A549 (cell line): Measurements from ENCODE around the gene MAN1C1. TPM values are rescaled to one million over a fixed set of nuclear protein-coding genes. Genes with fewer than 3 reads are reported as not detected.

Experiments used
- ATAC-seq, 2 experiments: fragments of 200-7000 bp in 1 of 2; fragments of >200 bp in 1 of 2; cut with Nextera tagmentation in 1 of 2; cut with Tn5 transposase in 1 of 2; 3 replicates each; pipeline versions ENCODE4 v1.8.0 to v1.9.1; 2018 to 2020; ENCODE audit warnings: mild to moderate bottlenecking in 1 of 2, moderate library complexity in 1 of 2
- CTCF ChIA-PET: fragments of 300-600 bp; sonication (Branson Sonifier 250); formaldehyde crosslinking; extraction: SDS; loops from one replicate; lab custom pipeline; 2021; ENCODE audit warnings: antibody characterized with exemption, inconsistent platforms; lab: Yijun Ruan, JAX
- POLR2A ChIA-PET: fragments of 350-600 bp; formaldehyde crosslinking; extraction: SDS; loops from one replicate; lab custom pipeline; 2021; ENCODE audit warnings: antibody characterized with exemption, inconsistent platforms; lab: Yijun Ruan, JAX
- DNase-seq, 2 experiments: peaks; one replicate each; pipeline versions ENCODE4 v3.0.0 to v3.0.0-alpha.2; 2011 to 2016; ENCODE audit warnings: low read depth in 1 of 2, low spot score in 1 of 2
- FAIRE-seq: peaks from 2 replicates; lab custom pipeline; 2011; peaks lifted over from hg19 to GRCh38; lab: Jason Lieb, UNC
- H3K27ac ChIP-seq, 2 experiments: fragments of >200 bp; sonication (Bioruptor Twin); formaldehyde crosslinking; 3 replicates each; pipeline ENCODE4 v1.5.1; 2016 to 2017
- H3K4me1 ChIP-seq: fragments of >200 bp; sonication (Bioruptor Twin); formaldehyde crosslinking; 3 replicates; pipeline ENCODE4 v1.6.1; 2016
- H3K4me2 ChIP-seq: fragments of >200 bp; sonication (Bioruptor Twin); formaldehyde crosslinking; 3 replicates; pipeline ENCODE4 v1.6.1; 2016
- H3K4me3 ChIP-seq: fragments of >200 bp; sonication (Bioruptor Twin); formaldehyde crosslinking; 3 replicates; pipeline ENCODE4 v1.5.1; 2016
- H3K9me3 ChIP-seq: fragments of >200 bp; sonication (Bioruptor Twin); formaldehyde crosslinking; 3 replicates; pipeline ENCODE4 v1.6.1; 2016
- CBX2 ChIP-seq: fragments of 200-600 bp; sonication (generic); IDR thresholded peaks from 2 replicates; pipeline ENCODE4 v1.6.1; 2016; ENCODE audit warnings: low read depth, mild to moderate bottlenecking, borderline replicate concordance
- CBX8 ChIP-seq: fragments of 200-600 bp; sonication (generic); IDR thresholded peaks from 2 replicates; pipeline ENCODE4 v1.6.1; 2016
- CEBPB ChIP-seq, 2 experiments: fragments of >200 bp in 1 of 2; sonication (Bioruptor Twin) in 1 of 2; formaldehyde crosslinking in 1 of 2; IDR thresholded peaks; 2 replicates each; pipeline ENCODE4 v1.6.1; 2012 to 2016
- CHD2 ChIP-seq: fragments of 150-350 bp; IDR thresholded peaks from 2 replicates; pipeline ENCODE4 v1.6.1; 2014; ENCODE audit warnings: low read length; ENCODE audit not compliant: partially characterized antibody
- CHD4 ChIP-seq: fragments of 200-600 bp; sonication (generic); IDR thresholded peaks from 2 replicates; pipeline ENCODE4 v1.6.1; 2016; ENCODE audit warnings: antibody characterized with exemption, mild to moderate bottlenecking, borderline replicate concordance
- FOXS1 ChIP-seq: fragments of 250-450 bp; sonication (Bioruptor Pico); IDR thresholded peaks from 2 replicates; pipeline ENCODE4 v1.5.0; 2020; ENCODE audit warnings: mild to moderate bottlenecking, moderate library complexity
- HDAC2 ChIP-seq: fragments of 200-600 bp; sonication (generic); IDR thresholded peaks from 2 replicates; pipeline ENCODE4 v1.6.1; 2016
- HEYL ChIP-seq: fragments of 250-450 bp; sonication (Bioruptor Pico); IDR thresholded peaks from 2 replicates; pipeline ENCODE4 v1.8.0; 2021; ENCODE audit warnings: mild to moderate bottlenecking, moderate library complexity
- HOXB13 ChIP-seq: fragments of 250-450 bp; sonication (Bioruptor Pico); IDR thresholded peaks from 2 replicates; pipeline ENCODE4 v1.5.0; 2020; ENCODE audit warnings: low read depth, mild to moderate bottlenecking, moderate library complexity
- JUNB ChIP-seq: fragments of >200 bp; sonication (Bioruptor Twin); formaldehyde crosslinking; IDR thresholded peaks from 2 replicates; pipeline ENCODE4 v1.6.1; 2016
- KDM5A ChIP-seq: fragments of 200-600 bp; sonication (generic); IDR thresholded peaks from 2 replicates; pipeline ENCODE4 v1.6.1; 2016; ENCODE audit warnings: antibody characterized with exemption, mild to moderate bottlenecking
- MAFK ChIP-seq: fragments of 450-650 bp; IDR thresholded peaks from 2 replicates; pipeline ENCODE4 v1.6.1; 2014; ENCODE audit not compliant: partially characterized antibody
- MAZ ChIP-seq: fragments of 150-350 bp; IDR thresholded peaks from 2 replicates; pipeline ENCODE4 v1.6.1; 2014; ENCODE audit warnings: antibody characterized with exemption, low read depth, low read length, borderline replicate concordance
- MYC ChIP-seq: IDR thresholded peaks from 2 replicates; pipeline ENCODE4 v1.6.1; 2012; ENCODE audit warnings: mild to moderate bottlenecking, inconsistent platforms, low read length, improper control_type of control experiment, borderline replicate concordance
- POLR2AphosphoS2 ChIP-seq: conservative IDR thresholded peaks from 2 replicates; pipeline ENCODE4 v1.6.1; 2012; ENCODE audit warnings: low read length, improper control_type of control experiment, inconsistent platforms
- RAD21 ChIP-seq, 2 experiments: fragments of >200 bp in 1 of 2; sonication (Bioruptor Twin) in 1 of 2; formaldehyde crosslinking in 1 of 2; IDR thresholded peaks in 1 of 2; conservative IDR thresholded peaks in 1 of 2; 2 replicates in 1 of 2; 3 replicates in 1 of 2; pipeline ENCODE4 v1.6.1; 2012 to 2018; ENCODE audit warnings: inconsistent platforms in 1 of 2
- RNF2 ChIP-seq: fragments of 200-600 bp; sonication (generic); IDR thresholded peaks from 2 replicates; pipeline ENCODE4 v1.6.1; 2016; ENCODE audit warnings: low read depth, mild to moderate bottlenecking, antibody characterized with exemption, moderate library complexity, borderline replicate concordance
- ZNF302 ChIP-seq: fragments of 250-450 bp; sonication (Bioruptor Pico); IDR thresholded peaks from 2 replicates; pipeline ENCODE4 v1.9.0; 2021; ENCODE audit warnings: inconsistent platforms, mild to moderate bottlenecking, moderate library complexity
- WGBS: methylation state at CpG from one replicate; pipeline ENCODE4 v1.1.6; 2017; ENCODE audit errors: missing lambda C conversion rate; 5-methylcytosine and 5-hydroxymethylcytosine counted together
- polyA plus RNA-seq, 4 experiments: library from polyadenylated mRNA; depleted of rRNA in 3 of 4; stranded (reverse); fragments of >200 nt; fragmentation: RNase III in 1 of 4; extraction: RNeasy Plus Mini Kit Qiagen cat#74134 plus additional on column Dnase treatment in 1 of 4; gene quantifications; 2 replicates in 3 of 4; 3 replicates in 1 of 4; pipeline ENCODE4 v1.2.3, GENCODE V29; 2011 to 2017
- TF ChIP-seq, protein P1 (sequence below): fragments of 450-650 bp; IDR thresholded peaks from 2 replicates; pipeline ENCODE4 v1.6.1; 2014; ENCODE audit warnings: antibody characterized with exemption
- TF ChIP-seq, protein P2 (sequence below): fragments of >200 bp; sonication (Bioruptor Twin); formaldehyde crosslinking; IDR thresholded peaks from 2 replicates; pipeline ENCODE4 v1.6.1; 2016
- TF ChIP-seq, protein P3 (sequence below): IDR thresholded peaks from 2 replicates; pipeline ENCODE4 v1.6.1; 2012; ENCODE audit warnings: low read depth, borderline replicate concordance
- TF ChIP-seq, protein P4 (sequence below): IDR thresholded peaks from 2 replicates; pipeline ENCODE4 v1.6.1; 2012

Gene MAN1C1
- polyA plus RNA-seq, 2 of the 4 experiments (the other 2 are of a cell fraction), result 0.22 to 0.27 TPM

DNA sequence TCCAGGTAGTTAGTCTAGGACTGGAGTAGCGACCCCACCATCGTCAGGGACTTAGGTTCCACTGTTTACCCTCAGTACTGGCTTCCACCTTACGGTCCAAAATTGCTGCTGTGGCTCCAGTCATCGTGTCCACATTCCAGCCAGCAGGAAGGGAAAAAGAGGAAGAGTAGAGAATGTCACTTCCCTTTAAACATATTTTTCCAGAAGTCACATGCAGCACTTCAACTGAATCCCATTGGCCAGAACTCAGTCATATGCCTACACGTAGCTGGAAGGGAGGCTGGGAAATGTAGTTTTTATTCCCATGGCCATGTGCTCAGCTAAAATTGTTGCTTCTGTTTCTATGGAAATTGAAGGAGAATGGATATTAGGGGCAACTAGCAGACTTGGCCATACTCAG, 99.3 kb downstream of the MAN1C1 start:
- DNase-seq, result no peak
- Histone ChIP-seq H3K4me3 (no peak overlapping the region), H3K4me2 (no peak overlapping the region)
- POLR2A ChIA-PET, result no interaction called here
- ATAC-seq, result no peak
- TF ChIP-seq, protein P1, sequence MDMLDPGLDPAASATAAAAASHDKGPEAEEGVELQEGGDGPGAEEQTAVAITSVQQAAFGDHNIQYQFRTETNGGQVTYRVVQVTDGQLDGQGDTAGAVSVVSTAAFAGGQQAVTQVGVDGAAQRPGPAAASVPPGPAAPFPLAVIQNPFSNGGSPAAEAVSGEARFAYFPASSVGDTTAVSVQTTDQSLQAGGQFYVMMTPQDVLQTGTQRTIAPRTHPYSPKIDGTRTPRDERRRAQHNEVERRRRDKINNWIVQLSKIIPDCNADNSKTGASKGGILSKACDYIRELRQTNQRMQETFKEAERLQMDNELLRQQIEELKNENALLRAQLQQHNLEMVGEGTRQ, result peak; percentile 72
- TF ChIP-seq CEBPB (IDR thresholded peaks at IDR 0.05) (no peak), CBX8 (no peak)
- TF ChIP-seq, all 56 proteins: peak for 1
- 69% methylated on average over 5 of the region's 5 CpGs for WGBS
- Histone ChIP-seq H3K27ac (no peak overlapping the region), H3K9me3 (no peaks in the 10 kb centered on the region), H3K4me1 (no peaks in the 10 kb centered on the region)
- CTCF ChIA-PET, result interaction anchor here (0.8 to 1.3 kb wide), 3 partner anchors 9 to 82 kb away, joined by 3 to 4 read pairs (median 3); no protein-coding TSS in a partner anchor
- no peak for FAIRE-seq

DNA sequence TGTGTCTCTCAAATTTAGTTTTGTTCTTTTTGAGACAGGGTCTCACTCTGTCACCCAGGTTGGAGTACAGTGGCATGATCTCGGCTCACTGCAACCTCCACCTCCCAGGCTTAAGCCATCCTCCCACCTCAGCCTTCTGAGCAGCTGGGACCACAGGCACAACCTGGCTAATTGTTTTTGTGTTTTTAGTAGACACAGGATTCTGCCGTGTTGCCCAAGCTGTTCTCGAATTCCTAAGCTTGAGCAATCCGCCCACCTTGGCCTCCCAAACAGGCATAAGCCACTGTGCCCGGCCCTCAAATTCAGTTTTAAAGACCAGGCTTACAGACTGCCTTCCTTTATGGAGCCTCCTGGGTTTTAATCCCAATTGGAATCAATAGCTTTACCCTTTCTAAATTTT, 99.7 kb downstream of the MAN1C1 start:
- DNase-seq (no peak), ATAC-seq (no peak), FAIRE-seq (no peak)
- no peaks in the 10 kb centered on the region for H3K4me1 ChIP-seq
- H3K4me2 ChIP-seq, result no peak overlapping the region
- TF ChIP-seq KDM5A (no peak), RAD21 (conservative IDR thresholded peaks at IDR 0.05 in 1 of 2, IDR thresholded peaks at IDR 0.05 in 1 of 2) (no peak), CHD4 (no peak), RNF2 (no peak), HDAC2 (no peak), HOXB13 (CRISPR knock-in tag) (no peak), JUNB (no peak), MYC (no peak), FOXS1 (CRISPR knock-in tag) (no peak), MAZ (no peak), ZNF302 (no peak), MAFK (no peak), CBX2 (no peak), HEYL (CRISPR knock-in tag) (no peak)
- TF ChIP-seq, protein P1, result no peak
- TF ChIP-seq, protein P2, sequence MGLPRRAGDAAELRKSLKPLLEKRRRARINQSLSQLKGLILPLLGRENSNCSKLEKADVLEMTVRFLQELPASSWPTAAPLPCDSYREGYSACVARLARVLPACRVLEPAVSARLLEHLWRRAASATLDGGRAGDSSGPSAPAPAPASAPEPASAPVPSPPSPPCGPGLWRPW, result no peak
- TF ChIP-seq, protein P3, sequence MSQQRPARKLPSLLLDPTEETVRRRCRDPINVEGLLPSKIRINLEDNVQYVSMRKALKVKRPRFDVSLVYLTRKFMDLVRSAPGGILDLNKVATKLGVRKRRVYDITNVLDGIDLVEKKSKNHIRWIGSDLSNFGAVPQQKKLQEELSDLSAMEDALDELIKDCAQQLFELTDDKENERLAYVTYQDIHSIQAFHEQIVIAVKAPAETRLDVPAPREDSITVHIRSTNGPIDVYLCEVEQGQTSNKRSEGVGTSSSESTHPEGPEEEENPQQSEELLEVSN, result no peak
- no peak overlapping the region for H3K27ac ChIP-seq
- no peaks in the 10 kb centered on the region for H3K9me3 ChIP-seq
- ChIA-PET CTCF (interaction anchor here (0.8 to 1.2 kb wide), 3 partner anchors 9 to 65 kb away, joined by 3 read pairs; no protein-coding TSS in a partner anchor), POLR2A (no interaction called here)
- 71% methylated on average over 5 of the region's 5 CpGs for WGBS
- H3K4me3 ChIP-seq, result no peak overlapping the region

DNA sequence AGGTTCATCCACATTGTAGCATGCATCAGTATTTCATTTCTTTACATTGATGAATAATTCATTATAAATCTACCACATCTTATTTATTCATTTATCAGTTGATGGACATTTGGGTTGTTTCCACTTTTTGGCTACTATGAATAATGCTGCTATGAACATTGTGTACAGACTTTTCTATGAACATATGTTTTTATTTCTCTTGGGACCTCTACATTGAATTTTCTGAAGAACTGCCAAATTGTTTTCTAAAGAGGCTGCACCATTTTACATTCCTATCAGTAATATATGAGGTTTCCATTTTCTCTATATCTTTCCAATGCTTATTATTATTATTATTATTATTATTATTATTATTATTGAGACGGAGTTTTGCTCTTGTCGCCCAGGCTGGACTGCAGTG, 102.1 kb downstream of the MAN1C1 start:
- H3K9me3 ChIP-seq, result no peaks in the 10 kb centered on the region
- ATAC-seq (no peak), DNase-seq (no peak), FAIRE-seq (no peak)
- no peak overlapping the region for H3K27ac ChIP-seq
- WGBS, result 94% methylated on average over 2 of the region's 2 CpGs
- TF ChIP-seq, protein P4, sequence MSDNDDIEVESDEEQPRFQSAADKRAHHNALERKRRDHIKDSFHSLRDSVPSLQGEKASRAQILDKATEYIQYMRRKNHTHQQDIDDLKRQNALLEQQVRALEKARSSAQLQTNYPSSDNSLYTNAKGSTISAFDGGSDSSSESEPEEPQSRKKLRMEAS, result no peak
- no peak for TF ChIP-seq CHD2
- no peak for TF ChIP-seq MAZ
- no peak for TF ChIP-seq POLR2AphosphoS2
- TF ChIP-seq, protein P1, result no peak
- ChIA-PET POLR2A (no interaction called here), CTCF (no interaction called here)
- no peaks in the 10 kb centered on the region for H3K4me1 ChIP-seq
- H3K4me2 ChIP-seq, result no peak overlapping the region
- no peak overlapping the region for H3K4me3 ChIP-seq
